ENCODE measurements around the gene SLAMF7. TPM values are rescaled to one million over a fixed set of nuclear protein-coding genes. Genes with fewer than 3 reads are reported as not detected.

The SLAMF7 gene
- total and polyA plus RNA-seq, 10 of the 15 experiments (the other 5 are each of a cell fraction or from before 2014, with no cell fraction given), result 66.6 to 284 (median 108) TPM

- peak overlapping the region; percentile 32 for H3K4me2 ChIP-seq (ENCODE audit: control insufficient read depth, insufficient read depth)
- in situ Hi-C loops (cut with MboI) (no loop called here), intact Hi-C loops (cut with micrococcal nuclease; ENCODE audit: unreplicated experiment) (loop anchor here (1.0 kb wide), 1 partner anchor 48 kb away; no protein-coding TSS in a partner anchor)
- peaks cover 23% of the 10 kb centered on the region for H3K4me1 ChIP-seq (ENCODE audit: control insufficient read depth, insufficient read depth, low read length)
- peak overlapping the region; percentile 49 for H2AFZ ChIP-seq (ENCODE audit: control insufficient read depth, low read depth, low read length)
- 18% methylated on average over 9 of the region's 9 CpGs for WGBS (ENCODE audit: insufficient coverage, insufficient replicate concordance, low lambda C conversion rate, missing lambda C conversion rate)
- FAIRE-seq, result peak; percentile 86
- H3K9ac ChIP-seq (ENCODE audit: control insufficient read depth, insufficient read depth, low read length), result 0 out of 2 replicates have a peak overlapping the region, but pooled peaks have one; percentile 1
- ChIA-PET RAD21 (ENCODE audit: unreplicated experiment) (interaction anchor here (0.7 to 10.8 kb wide), 25 partner anchors 8 to 316 kb away, joined by 3 to 193 read pairs (median 6); partner anchors contain the start of genes CD244, ITLN2, LY9 and SLAMF7), POLR2A (interaction anchor here (0.5 to 2.7 kb wide), 17 partner anchors 8 to 356 kb away, joined by 3 to 20 read pairs (median 4); partner anchors contain the start of genes CD244 and LY9), CTCF (interaction anchor here (0.6 to 10.9 kb wide), 35 partner anchors 8 to 315 kb away, joined by 3 to 247 read pairs (median 5); partner anchors contain the start of genes CD244, ITLN2, LY9 and SLAMF1), SMC1A (ENCODE audit: uncharacterized antibody, unreplicated experiment) (interaction anchor here (0.6 to 10.8 kb wide), 21 partner anchors 9 to 171 kb away, joined by 3 to 143 read pairs (median 5); partner anchors contain the start of genes CD244, ITLN2 and LY9)
- H4K20me1 ChIP-seq (ENCODE audit: control insufficient read depth, insufficient read depth), result no peaks in the 10 kb centered on the region
- H3K79me2 ChIP-seq (ENCODE audit: control insufficient read depth, insufficient read depth, low read length), result no peaks in the 10 kb centered on the region
- peak; percentile 88 for DNase-seq (ENCODE audit: low read depth, low spot score)
- peak; percentile 92 for ATAC-seq
- TSS peak; percentile 33 for BruUV-seq (replicated peaks)
- no peaks in the 10 kb centered on the region for H3K9me3 ChIP-seq (replicated peaks; ENCODE audit: control insufficient read depth, insufficient read depth, low read length)
- no peaks in the 10 kb centered on the region for H3K36me3 ChIP-seq (ENCODE audit: control insufficient read depth in 2 of 2, insufficient read depth in 2 of 2, low read length in 1 of 2)
- H3K4me3 ChIP-seq, result no peak overlapping the region
- no peaks in the 10 kb centered on the region for H3K27me3 ChIP-seq (replicated peaks in 1 of 2; ENCODE audit: control insufficient read depth in 2 of 2, insufficient read depth in 2 of 2, low read length in 1 of 2)
- H3K27ac ChIP-seq (ENCODE audit: control insufficient read depth, insufficient read depth), result peak overlapping the region; percentile 67
- TF ChIP-seq NFYB (IDR thresholded peaks at IDR 0.05; ENCODE audit: insufficient read depth, low read depth, low read length) (0 out of 2 replicates have a peak, but pooled peaks have one; percentile 26), HDGF (IDR thresholded peaks at IDR 0.05) (peak; percentile 15; the same call in 1 of the 2 replicates), CEBPB (IDR thresholded peaks at IDR 0.05; ENCODE audit: borderline replicate concordance in 1 of 2, low read depth in 2 of 2, low read length in 2 of 2) (no peak), CHD4 (IDR thresholded peaks at IDR 0.05) (no peak), IRF5 (IDR thresholded peaks at IDR 0.05; ENCODE audit: borderline replicate concordance) (no peak), BCLAF1 (IDR thresholded peaks at IDR 0.05) (no peak), FOXK2 (IDR thresholded peaks at IDR 0.05) (no peak), SIN3A (IDR thresholded peaks at IDR 0.05; ENCODE audit: low read depth, low read length) (no peak), CBX5 (IDR thresholded peaks at IDR 0.05; ENCODE audit: low read depth) (no peak), EZH2 (IDR thresholded peaks at IDR 0.05; ENCODE audit: borderline replicate concordance, control insufficient read depth, low read depth, low read length) (no peak), FOXM1 (IDR thresholded peaks at IDR 0.05; ENCODE audit: low read depth, low read length) (peak; percentile 54; the same call in 1 of the 2 replicates), E2F8 (IDR thresholded peaks at IDR 0.05; ENCODE audit: low read depth, partially characterized antibody) (no peak), SMAD1 (IDR thresholded peaks at IDR 0.05; ENCODE audit: low read depth, partially characterized antibody) (no peak), SPI1 (IDR thresholded peaks at IDR 0.05; ENCODE audit: borderline replicate concordance, insufficient read depth, low read depth, low read length) (peak; percentile 94)
These were observed 43.1 kb downstream of the SLAMF7 start for GRCh38 chr1:160781914-160782689.

All from GM12878 (cell line).